Endodermal cell (in vitro differentiated cells): Measurements from ENCODE around the gene LAMC1. TPM values are rescaled to one million over a fixed set of nuclear protein-coding genes. Genes with fewer than 3 reads are reported as not detected.

Source experiments
- DNase-seq: peaks from one replicate; pipeline ENCODE4 v3.0.0-alpha.2; 2017
- H3K27ac ChIP-seq: 2 replicates; pipeline ENCODE4 v1.5.1; 2013; ENCODE audit warnings: mild to moderate bottlenecking, low read depth, low read length, moderate library complexity
- H3K27me3 ChIP-seq: 2 replicates; pipeline ENCODE4 v1.6.1; 2013; ENCODE audit warnings: mild to moderate bottlenecking, low read length, moderate library complexity; ENCODE audit not compliant: insufficient read depth, control insufficient read depth, poor library complexity, severe bottlenecking
- H3K36me3 ChIP-seq: 2 replicates; pipeline ENCODE4 v1.7.0; 2013; ENCODE audit warnings: mild to moderate bottlenecking, low read length, moderate library complexity; ENCODE audit not compliant: control insufficient read depth, insufficient read depth
- H3K4me1 ChIP-seq: one replicate; pipeline ENCODE4 v1.7.0; 2013; ENCODE audit warnings: low read length; ENCODE audit not compliant: control insufficient read depth, insufficient read depth
- H3K4me3 ChIP-seq: 2 replicates; pipeline ENCODE4 v1.5.1; 2013; ENCODE audit warnings: mild to moderate bottlenecking, low read length, moderate library complexity
- H3K9ac ChIP-seq: 2 replicates; pipeline ENCODE4 v1.6.1; 2013; ENCODE audit warnings: mild to moderate bottlenecking, low read length, moderate library complexity; ENCODE audit not compliant: poor library complexity, severe bottlenecking; ENCODE audit errors: extremely low read depth
- H3K9me3 ChIP-seq: 2 replicates; pipeline ENCODE4 v1.6.1; 2013; ENCODE audit warnings: mild to moderate bottlenecking, low read length, moderate library complexity; ENCODE audit not compliant: control insufficient read depth
- H3K27ac Mint-ChIP-seq: 2 replicates; pipeline ENCODE4 v1.8.0; 2020; ENCODE audit warnings: mixed read lengths
- H3K27me3 Mint-ChIP-seq: 2 replicates; pipeline ENCODE4 v1.8.0; 2021; ENCODE audit warnings: mild to moderate bottlenecking, mixed read lengths; ENCODE audit not compliant: insufficient read depth
- H3K36me3 Mint-ChIP-seq: 2 replicates; pipeline ENCODE4 v1.8.0; 2020; ENCODE audit warnings: low read depth, mixed read lengths
- H3K4me1 Mint-ChIP-seq: 2 replicates; pipeline ENCODE4 v1.8.0; 2020; ENCODE audit warnings: mixed read lengths
- H3K4me3 Mint-ChIP-seq: 2 replicates; pipeline ENCODE4 v1.8.0; 2020; ENCODE audit warnings: mild to moderate bottlenecking, moderate library complexity, mixed read lengths
- H3K9me3 Mint-ChIP-seq: 2 replicates; pipeline ENCODE4 v1.8.0; 2020; ENCODE audit warnings: mild to moderate bottlenecking, mixed read lengths
- WGBS, 2 experiments: methylation state at CpG; one replicate each; pipeline versions ENCODE4 v1.1.5 to v1.1.7; 2013; ENCODE audit warnings: missing lambda C conversion rate in 2 of 2, mixed read lengths in 1 of 2; ENCODE audit not compliant: insufficient coverage in 1 of 2, insufficient read length in 1 of 2; 5-methylcytosine and 5-hydroxymethylcytosine counted together
- total RNA-seq, 2 donors: library from RNA; stranded (reverse); fragmentation: NEBNext Ultra II Directional in 1 of 2; extraction: Animal tissue kit (Norgen Biotek cat#: 25700) in 1 of 2; gene quantifications; 2 replicates in 1 of 2; 3 replicates in 1 of 2; pipeline ENCODE4 v1.2.1, GENCODE V29; 2021
- TF ChIP-seq, protein P1 (sequence below): fragments of 200-600 bp; sonication (generic); conservative IDR thresholded peaks from 2 replicates; pipeline ENCODE4 v1.5.0; 2021; ENCODE audit warnings: antibody characterized with exemption, mild to moderate bottlenecking

Gene LAMC1
- total RNA-seq, 2 donors from 2014 or later: 47.9 to 58.8 TPM

DNA sequence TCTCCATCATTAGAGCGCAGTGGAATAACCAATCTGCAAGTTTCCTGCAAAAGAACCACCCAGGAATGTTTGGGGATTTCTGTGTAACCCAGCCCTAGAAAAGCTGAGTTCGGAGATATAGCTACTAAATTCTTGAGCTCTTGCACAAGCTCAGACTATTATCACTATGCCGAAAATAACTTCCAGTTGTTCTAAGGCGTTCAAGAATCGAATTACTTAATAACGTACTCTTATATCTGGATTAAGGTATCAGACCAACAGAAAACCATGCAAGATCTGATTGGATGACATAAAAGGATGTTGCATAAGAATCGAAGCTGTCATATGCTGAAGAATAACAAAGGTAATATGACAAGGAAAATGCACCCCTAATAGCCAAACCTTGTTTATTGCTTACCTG is 155.3 kb downstream of the LAMC1 start:
- H3K9ac ChIP-seq: no peak overlapping the region
- WGBS, 2 experiments: 93 to 97% methylated on average over 4 to 7 of the region's 7 CpGs

DNA sequence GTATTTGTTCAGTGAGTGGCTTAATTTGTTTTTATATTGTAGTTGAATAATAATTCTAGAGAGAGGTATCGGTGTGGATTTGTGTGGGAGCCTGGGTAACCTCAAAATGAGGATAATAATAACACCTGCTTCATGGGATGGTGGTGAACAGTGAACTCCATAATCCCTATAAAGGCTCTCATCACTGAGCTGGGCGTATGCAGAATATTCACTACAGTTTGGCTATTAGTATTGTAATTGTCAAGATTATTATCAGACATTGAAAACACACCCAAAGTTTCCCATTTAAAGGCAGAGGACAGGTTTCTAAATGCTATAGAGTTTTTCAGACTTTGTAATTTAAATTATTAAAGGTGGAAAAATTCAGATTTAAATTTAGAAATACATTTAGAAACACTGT is 155.8 kb downstream of the LAMC1 start:
- no peak overlapping the region for H3K4me3 Mint-ChIP-seq

More for the DNA sequence above, 155.3 kb downstream of the LAMC1 start:
- Histone ChIP-seq H3K27ac (no peak overlapping the region), H3K4me1 (no peaks in the 10 kb centered on the region), H3K4me3 (no peak overlapping the region), H3K9me3 (no peaks in the 10 kb centered on the region), H3K36me3 (no peaks in the 10 kb centered on the region), H3K27me3 (no peaks in the 10 kb centered on the region)
- Mint-ChIP-seq H3K4me1 (peaks cover 12% of the 10 kb centered on the region), H3K36me3 (no peaks in the 10 kb centered on the region), H3K27ac (no peak overlapping the region), H3K4me3 (no peak overlapping the region), H3K9me3 (no peaks in the 10 kb centered on the region), H3K27me3 (no peaks in the 10 kb centered on the region)
- DNase-seq: no peak
- TF ChIP-seq, protein P1, sequence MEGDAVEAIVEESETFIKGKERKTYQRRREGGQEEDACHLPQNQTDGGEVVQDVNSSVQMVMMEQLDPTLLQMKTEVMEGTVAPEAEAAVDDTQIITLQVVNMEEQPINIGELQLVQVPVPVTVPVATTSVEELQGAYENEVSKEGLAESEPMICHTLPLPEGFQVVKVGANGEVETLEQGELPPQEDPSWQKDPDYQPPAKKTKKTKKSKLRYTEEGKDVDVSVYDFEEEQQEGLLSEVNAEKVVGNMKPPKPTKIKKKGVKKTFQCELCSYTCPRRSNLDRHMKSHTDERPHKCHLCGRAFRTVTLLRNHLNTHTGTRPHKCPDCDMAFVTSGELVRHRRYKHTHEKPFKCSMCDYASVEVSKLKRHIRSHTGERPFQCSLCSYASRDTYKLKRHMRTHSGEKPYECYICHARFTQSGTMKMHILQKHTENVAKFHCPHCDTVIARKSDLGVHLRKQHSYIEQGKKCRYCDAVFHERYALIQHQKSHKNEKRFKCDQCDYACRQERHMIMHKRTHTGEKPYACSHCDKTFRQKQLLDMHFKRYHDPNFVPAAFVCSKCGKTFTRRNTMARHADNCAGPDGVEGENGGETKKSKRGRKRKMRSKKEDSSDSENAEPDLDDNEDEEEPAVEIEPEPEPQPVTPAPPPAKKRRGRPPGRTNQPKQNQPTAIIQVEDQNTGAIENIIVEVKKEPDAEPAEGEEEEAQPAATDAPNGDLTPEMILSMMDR: no peak

DNA sequence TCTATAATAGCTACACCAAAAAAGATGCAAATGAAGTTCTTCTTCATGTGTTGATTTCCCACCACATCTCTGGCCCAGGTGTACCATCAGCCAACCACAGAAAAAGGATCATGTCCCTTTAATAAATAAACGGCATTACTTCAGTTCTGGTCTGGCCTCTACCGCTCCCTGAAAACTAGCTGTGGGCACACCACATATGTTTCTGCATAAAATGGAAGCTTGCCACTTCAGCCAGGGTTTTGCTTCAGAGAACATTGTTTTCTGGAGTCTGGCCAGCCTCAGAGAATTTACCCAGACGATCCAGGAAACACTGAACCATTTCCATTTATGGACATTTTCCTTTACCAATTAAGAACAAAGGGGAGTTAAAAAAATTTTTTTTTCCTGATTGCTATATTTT is 157.0 kb downstream of the LAMC1 start:
- Histone ChIP-seq H3K9me3 (no peaks in the 10 kb centered on the region), H3K27ac (no peak overlapping the region), H3K27me3 (peaks cover 12% of the 10 kb centered on the region), H3K9ac (no peak overlapping the region), H3K4me1 (no peaks in the 10 kb centered on the region), H3K36me3 (no peaks in the 10 kb centered on the region), H3K4me3 (no peak overlapping the region)
- Mint-ChIP-seq H3K27ac (no peak overlapping the region), H3K4me1 (peaks cover 12% of the 10 kb centered on the region), H3K27me3 (peaks cover 7% of the 10 kb centered on the region), H3K36me3 (no peaks in the 10 kb centered on the region), H3K4me3 (no peak overlapping the region), H3K9me3 (no peaks in the 10 kb centered on the region)
- WGBS, 2 experiments: 80 to 100% methylated on average over 2 to 3 of the region's 3 CpGs
- DNase-seq: no peak
- TF ChIP-seq, protein P1: no peak

More for the DNA sequence above, 155.8 kb downstream of the LAMC1 start:
- 95% methylated on average over 2 of the region's 2 CpGs; no CpG with 5 or more reads in 1 of the 2 experiments for WGBS, 2 experiments
- Histone ChIP-seq H3K9me3 (no peaks in the 10 kb centered on the region), H3K27ac (no peak overlapping the region), H3K4me1 (no peaks in the 10 kb centered on the region), H3K27me3 (peaks cover under 1% of the 10 kb centered on the region), H3K4me3 (no peak overlapping the region), H3K36me3 (no peaks in the 10 kb centered on the region), H3K9ac (no peak overlapping the region)
- Mint-ChIP-seq H3K36me3 (no peaks in the 10 kb centered on the region), H3K27ac (no peak overlapping the region), H3K9me3 (no peaks in the 10 kb centered on the region), H3K27me3 (peaks cover 2% of the 10 kb centered on the region), H3K4me1 (peaks cover 12% of the 10 kb centered on the region)
- TF ChIP-seq, protein P1: no peak
- no peak for DNase-seq
